GM23338 (cell line): ENCODE results near the gene PPP2R2D. TPM values are rescaled to one million over a fixed set of nuclear protein-coding genes. Genes with fewer than 3 reads are reported as not detected.

ENCODE experiments used
- ATAC-seq: fragments of 200-7000 bp; cut with Tn5 transposase; 3 replicates; pipeline ENCODE4 v1.9.1; 2020
- DNase-seq: peaks from one replicate; pipeline ENCODE4 v3.0.0-alpha.2; 2015; ENCODE audit warnings: low spot score
- H2AFZ ChIP-seq: fragments of 200-600 bp; sonication (generic); 2 replicates; pipeline ENCODE4 v1.8.0; 2016; ENCODE audit warnings: antibody characterized with exemption, mild to moderate bottlenecking, moderate library complexity
- H3F3A ChIP-seq: fragments of 200-600 bp; sonication (generic); replicated peaks from 2 replicates; pipeline ENCODE4 v1.8.0; 2017; ENCODE audit warnings: antibody characterized with exemption, mixed run types, low read depth
- H3K27ac ChIP-seq: fragments of 200-600 bp; sonication (generic); 2 replicates; pipeline ENCODE4 v1.6.1; 2016; ENCODE audit warnings: low read depth
- H3K27me3 ChIP-seq: fragments of 200-600 bp; sonication (generic); 2 replicates; pipeline ENCODE4 v1.8.0; 2016; ENCODE audit warnings: mild to moderate bottlenecking, mixed run types, moderate library complexity; ENCODE audit not compliant: insufficient read depth
- H3K36me3 ChIP-seq: fragments of 200-600 bp; sonication (generic); 2 replicates; pipeline ENCODE4 v1.8.0; 2016; ENCODE audit warnings: mild to moderate bottlenecking; ENCODE audit not compliant: insufficient read depth
- H3K4me1 ChIP-seq: fragments of 200-600 bp; sonication (generic); 2 replicates; pipeline ENCODE4 v1.8.0; 2016; ENCODE audit warnings: mild to moderate bottlenecking, moderate library complexity; ENCODE audit not compliant: insufficient read depth
- H3K4me2 ChIP-seq: fragments of 200-600 bp; sonication (generic); 2 replicates; pipeline ENCODE4 v1.7.1; 2017; ENCODE audit warnings: mixed run types
- H3K4me3 ChIP-seq: fragments of 200-600 bp; sonication (generic); 2 replicates; pipeline ENCODE4 v1.6.1; 2016; ENCODE audit warnings: mixed run types
- H3K79me2 ChIP-seq: fragments of 200-600 bp; sonication (generic); replicated peaks from 2 replicates; pipeline ENCODE4 v1.8.0; 2017; ENCODE audit warnings: mild to moderate bottlenecking; ENCODE audit not compliant: insufficient read depth
- H3K9me2 ChIP-seq: fragments of 200-600 bp; sonication (generic); 2 replicates; pipeline ENCODE4 v1.8.0; 2017; ENCODE audit not compliant: insufficient read depth
- H4K20me1 ChIP-seq: fragments of 200-600 bp; sonication (generic); replicated peaks from 2 replicates; pipeline ENCODE4 v1.8.0; 2017; ENCODE audit warnings: mild to moderate bottlenecking; ENCODE audit not compliant: insufficient read depth
- H3K27ac Mint-ChIP-seq: 2 replicates; pipeline ENCODE4 v1.8.0; 2020; ENCODE audit warnings: inconsistent platforms, mild to moderate bottlenecking, moderate library complexity, mixed read lengths
- H3K27me3 Mint-ChIP-seq: 3 replicates; pipeline ENCODE4 v1.8.0; 2022; ENCODE audit warnings: low read depth, mild to moderate bottlenecking, moderate library complexity, mixed read lengths, inconsistent platforms; ENCODE audit not compliant: insufficient read depth, poor library complexity
- H3K36me3 Mint-ChIP-seq: 3 replicates; pipeline ENCODE4 v1.8.0; 2021; ENCODE audit warnings: low read depth, mild to moderate bottlenecking, inconsistent platforms, moderate library complexity, mixed read lengths
- H3K4me1 Mint-ChIP-seq: 3 replicates; pipeline ENCODE4 v1.8.0; 2020; ENCODE audit warnings: mild to moderate bottlenecking, inconsistent platforms, mixed read lengths
- H3K4me3 Mint-ChIP-seq: 3 replicates; pipeline ENCODE4 v1.8.0; 2021; ENCODE audit warnings: moderate library complexity, mild to moderate bottlenecking, inconsistent platforms, mixed read lengths
- H3K9me3 Mint-ChIP-seq: 3 replicates; pipeline ENCODE4 v1.8.0; 2020; ENCODE audit warnings: moderate library complexity, mild to moderate bottlenecking, inconsistent platforms, mixed read lengths
- CREB1 ChIP-seq: fragments of 250-450 bp; sonication (Bioruptor Pico); IDR thresholded peaks from 2 replicates; pipeline ENCODE4 v1.5.0; 2020; ENCODE audit warnings: low read depth, mild to moderate bottlenecking, moderate library complexity
- EZH2 ChIP-seq: fragments of 200-600 bp; sonication (generic); IDR thresholded peaks from one replicate; pipeline ENCODE4 v1.8.0; 2017; ENCODE audit warnings: antibody characterized with exemption, mild to moderate bottlenecking, low read depth; ENCODE audit not compliant: unreplicated experiment
- EZH2phosphoT487 ChIP-seq: fragments of 200-600 bp; sonication (generic); IDR thresholded peaks from one replicate; pipeline ENCODE4 v1.8.1; 2018; ENCODE audit warnings: antibody characterized with exemption; ENCODE audit not compliant: unreplicated experiment
- JUNB ChIP-seq: IDR thresholded peaks from one replicate; pipeline ENCODE4 v1.6.1; 2016; ENCODE audit warnings: antibody characterized with exemption; ENCODE audit not compliant: unreplicated experiment
- NANOG ChIP-seq: IDR thresholded peaks from 2 replicates; pipeline ENCODE4 v1.6.1; 2016; ENCODE audit warnings: antibody characterized with exemption, borderline replicate concordance
- POLR2AphosphoS5 ChIP-seq: IDR thresholded peaks from 2 replicates; pipeline ENCODE4 v1.6.1; 2016; ENCODE audit warnings: antibody characterized with exemption, low read depth
- ZNF114 ChIP-seq: fragments of 250-450 bp; sonication (Bioruptor Pico); IDR thresholded peaks from 2 replicates; pipeline ENCODE4 v1.5.0; 2020; ENCODE audit warnings: mild to moderate bottlenecking, moderate library complexity
- ZNF331 ChIP-seq: fragments of 250-450 bp; sonication (Bioruptor Pico); IDR thresholded peaks from 2 replicates; pipeline ENCODE4 v1.5.0; 2020; ENCODE audit warnings: low read depth, mild to moderate bottlenecking, moderate library complexity
- polyA plus RNA-seq: library from polyadenylated mRNA; unstranded; fragments of >200 nt; fragmentation: Nextera tagmentation; extraction: Ambion mirVana; gene quantifications from 2 replicates; pipeline ENCODE4 v1.2.1, GENCODE V29; 2016
- total RNA-seq: library from RNA; depleted of rRNA; stranded (reverse); fragments of >200 nt; shearing (Covaris generic); gene quantifications from 2 replicates; pipeline ENCODE4 v1.2.3, GENCODE V29; 2014
- TF ChIP-seq, protein P1 (sequence below), 2 experiments: fragments of 200-600 bp in 1 of 2; sonication (generic) in 1 of 2; conservative IDR thresholded peaks; 2 replicates each; pipeline versions ENCODE4 v1.5.1 to v1.6.1; 2016 to 2017; ENCODE audit warnings: antibody characterized with exemption in 2 of 2, low read depth in 2 of 2, mild to moderate bottlenecking in 2 of 2, moderate library complexity in 1 of 2
- TF ChIP-seq, protein P2 (sequence below): IDR thresholded peaks from 2 replicates; pipeline ENCODE4 v1.6.1; 2016; ENCODE audit warnings: antibody characterized with exemption
- TF ChIP-seq, protein P3 (sequence below): IDR thresholded peaks from one replicate; pipeline ENCODE4 v1.6.1; 2018; ENCODE audit warnings: antibody characterized with exemption; ENCODE audit not compliant: unreplicated experiment

PPP2R2D gene
- total and polyA plus RNA-seq, 2 experiments from 2014 or later, result 28.8 to 33.7 TPM

DNA sequence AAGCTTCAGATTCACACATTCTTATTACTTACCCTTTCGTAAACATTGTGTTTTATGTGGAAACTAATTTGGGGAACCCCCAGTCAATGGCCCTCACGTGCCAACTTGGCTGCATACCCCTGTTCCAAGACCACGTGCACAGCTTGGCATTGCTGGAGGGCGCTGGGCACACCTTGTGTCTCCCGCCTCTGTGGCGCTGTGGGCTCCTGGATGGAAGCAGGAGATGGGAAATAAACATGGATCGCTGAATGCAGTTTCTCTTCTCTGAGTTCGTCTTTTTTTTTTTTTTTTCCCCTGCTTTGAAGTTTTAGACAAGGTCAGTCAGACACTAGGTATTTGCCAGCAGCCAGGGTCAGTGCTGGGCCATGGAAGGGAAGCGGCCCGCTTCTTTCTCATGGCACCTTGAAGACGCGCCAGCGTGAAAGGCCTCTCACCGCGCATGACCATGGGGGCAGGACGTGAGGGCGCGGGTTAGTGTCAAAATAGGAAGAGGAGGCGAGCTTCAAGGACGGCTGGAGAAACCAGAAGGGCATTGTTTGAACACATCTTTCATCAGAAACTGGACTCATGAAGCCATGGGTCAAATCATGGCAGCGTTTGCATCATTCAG is 53.7 kb downstream of the PPP2R2D start (continued):
- TF ChIP-seq, protein P1, sequence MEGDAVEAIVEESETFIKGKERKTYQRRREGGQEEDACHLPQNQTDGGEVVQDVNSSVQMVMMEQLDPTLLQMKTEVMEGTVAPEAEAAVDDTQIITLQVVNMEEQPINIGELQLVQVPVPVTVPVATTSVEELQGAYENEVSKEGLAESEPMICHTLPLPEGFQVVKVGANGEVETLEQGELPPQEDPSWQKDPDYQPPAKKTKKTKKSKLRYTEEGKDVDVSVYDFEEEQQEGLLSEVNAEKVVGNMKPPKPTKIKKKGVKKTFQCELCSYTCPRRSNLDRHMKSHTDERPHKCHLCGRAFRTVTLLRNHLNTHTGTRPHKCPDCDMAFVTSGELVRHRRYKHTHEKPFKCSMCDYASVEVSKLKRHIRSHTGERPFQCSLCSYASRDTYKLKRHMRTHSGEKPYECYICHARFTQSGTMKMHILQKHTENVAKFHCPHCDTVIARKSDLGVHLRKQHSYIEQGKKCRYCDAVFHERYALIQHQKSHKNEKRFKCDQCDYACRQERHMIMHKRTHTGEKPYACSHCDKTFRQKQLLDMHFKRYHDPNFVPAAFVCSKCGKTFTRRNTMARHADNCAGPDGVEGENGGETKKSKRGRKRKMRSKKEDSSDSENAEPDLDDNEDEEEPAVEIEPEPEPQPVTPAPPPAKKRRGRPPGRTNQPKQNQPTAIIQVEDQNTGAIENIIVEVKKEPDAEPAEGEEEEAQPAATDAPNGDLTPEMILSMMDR (conservative IDR thresholded peaks at IDR 0.05; ENCODE audit: low read depth in 2 of 2), result no peak
- TF ChIP-seq EZH2phosphoT487, result no peak
- no peak for TF ChIP-seq POLR2AphosphoS5

DNA sequence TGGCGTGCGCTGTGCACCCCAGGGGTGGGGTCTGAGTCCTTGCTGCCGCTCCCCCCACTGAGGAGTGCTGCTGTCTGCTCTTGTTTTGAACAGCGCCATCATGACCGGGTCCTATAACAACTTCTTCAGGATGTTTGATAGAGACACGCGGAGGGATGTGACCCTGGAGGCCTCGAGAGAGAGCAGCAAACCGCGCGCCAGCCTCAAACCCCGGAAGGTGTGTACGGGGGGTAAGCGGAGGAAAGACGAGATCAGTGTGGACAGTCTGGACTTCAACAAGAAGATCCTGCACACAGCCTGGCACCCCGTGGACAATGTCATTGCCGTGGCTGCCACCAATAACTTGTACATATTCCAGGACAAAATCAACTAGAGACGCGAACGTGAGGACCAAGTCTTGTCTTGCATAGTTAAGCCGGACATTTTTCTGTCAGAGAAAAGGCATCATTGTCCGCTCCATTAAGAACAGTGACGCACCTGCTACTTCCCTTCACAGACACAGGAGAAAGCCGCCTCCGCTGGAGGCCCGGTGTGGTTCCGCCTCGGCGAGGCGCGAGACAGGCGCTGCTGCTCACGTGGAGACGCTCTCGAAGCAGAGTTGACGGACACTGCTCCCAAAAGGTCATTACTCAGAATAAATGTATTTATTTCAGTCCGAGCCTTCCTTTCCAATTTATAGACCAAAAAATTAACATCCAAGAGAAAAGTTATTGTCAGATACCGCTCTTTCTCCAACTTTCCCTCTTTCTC is 55.0 kb downstream of the PPP2R2D start:
- Histone ChIP-seq H3K79me2 (peaks cover 2% of the 10 kb centered on the region; the same call in 1 of the 2 replicates), H3K4me1 (no peaks in the 10 kb centered on the region), H3K4me3 (no peak overlapping the region), H3F3A (no peaks in the 10 kb centered on the region), H3K36me3 (peaks cover 19% of the 10 kb centered on the region), H2AFZ (no peak overlapping the region), H4K20me1 (no peaks in the 10 kb centered on the region; the same call in 1 of the 2 replicates), H3K27me3 (no peaks in the 10 kb centered on the region), H3K4me2 (no peak overlapping the region), H3K9me2 (no peaks in the 10 kb centered on the region), H3K27ac (no peak overlapping the region)
- Mint-ChIP-seq H3K9me3 (peaks cover 16% of the 10 kb centered on the region), H3K27ac (no peak overlapping the region), H3K36me3 (peaks cover 90% of the 10 kb centered on the region), H3K4me3 (no peak overlapping the region), H3K27me3 (peaks cover 22% of the 10 kb centered on the region), H3K4me1 (0 out of 3 replicates have a peak, but pooled peaks cover 2% of the 10 kb centered on the region)
- ATAC-seq (no peak), DNase-seq (no peak)
- TF ChIP-seq EZH2 (no peak), ZNF114 (no peak), CREB1 (no peak), ZNF331 (CRISPR knock-in tag) (no peak), JUNB (no peak), EZH2phosphoT487 (no peak), POLR2AphosphoS5 (no peak), NANOG (no peak)
- TF ChIP-seq, protein P1 (conservative IDR thresholded peaks at IDR 0.05; ENCODE audit: low read depth in 2 of 2), result no peak
- TF ChIP-seq, protein P2, sequence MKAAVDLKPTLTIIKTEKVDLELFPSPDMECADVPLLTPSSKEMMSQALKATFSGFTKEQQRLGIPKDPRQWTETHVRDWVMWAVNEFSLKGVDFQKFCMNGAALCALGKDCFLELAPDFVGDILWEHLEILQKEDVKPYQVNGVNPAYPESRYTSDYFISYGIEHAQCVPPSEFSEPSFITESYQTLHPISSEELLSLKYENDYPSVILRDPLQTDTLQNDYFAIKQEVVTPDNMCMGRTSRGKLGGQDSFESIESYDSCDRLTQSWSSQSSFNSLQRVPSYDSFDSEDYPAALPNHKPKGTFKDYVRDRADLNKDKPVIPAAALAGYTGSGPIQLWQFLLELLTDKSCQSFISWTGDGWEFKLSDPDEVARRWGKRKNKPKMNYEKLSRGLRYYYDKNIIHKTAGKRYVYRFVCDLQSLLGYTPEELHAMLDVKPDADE, result no peak
- TF ChIP-seq, protein P3, sequence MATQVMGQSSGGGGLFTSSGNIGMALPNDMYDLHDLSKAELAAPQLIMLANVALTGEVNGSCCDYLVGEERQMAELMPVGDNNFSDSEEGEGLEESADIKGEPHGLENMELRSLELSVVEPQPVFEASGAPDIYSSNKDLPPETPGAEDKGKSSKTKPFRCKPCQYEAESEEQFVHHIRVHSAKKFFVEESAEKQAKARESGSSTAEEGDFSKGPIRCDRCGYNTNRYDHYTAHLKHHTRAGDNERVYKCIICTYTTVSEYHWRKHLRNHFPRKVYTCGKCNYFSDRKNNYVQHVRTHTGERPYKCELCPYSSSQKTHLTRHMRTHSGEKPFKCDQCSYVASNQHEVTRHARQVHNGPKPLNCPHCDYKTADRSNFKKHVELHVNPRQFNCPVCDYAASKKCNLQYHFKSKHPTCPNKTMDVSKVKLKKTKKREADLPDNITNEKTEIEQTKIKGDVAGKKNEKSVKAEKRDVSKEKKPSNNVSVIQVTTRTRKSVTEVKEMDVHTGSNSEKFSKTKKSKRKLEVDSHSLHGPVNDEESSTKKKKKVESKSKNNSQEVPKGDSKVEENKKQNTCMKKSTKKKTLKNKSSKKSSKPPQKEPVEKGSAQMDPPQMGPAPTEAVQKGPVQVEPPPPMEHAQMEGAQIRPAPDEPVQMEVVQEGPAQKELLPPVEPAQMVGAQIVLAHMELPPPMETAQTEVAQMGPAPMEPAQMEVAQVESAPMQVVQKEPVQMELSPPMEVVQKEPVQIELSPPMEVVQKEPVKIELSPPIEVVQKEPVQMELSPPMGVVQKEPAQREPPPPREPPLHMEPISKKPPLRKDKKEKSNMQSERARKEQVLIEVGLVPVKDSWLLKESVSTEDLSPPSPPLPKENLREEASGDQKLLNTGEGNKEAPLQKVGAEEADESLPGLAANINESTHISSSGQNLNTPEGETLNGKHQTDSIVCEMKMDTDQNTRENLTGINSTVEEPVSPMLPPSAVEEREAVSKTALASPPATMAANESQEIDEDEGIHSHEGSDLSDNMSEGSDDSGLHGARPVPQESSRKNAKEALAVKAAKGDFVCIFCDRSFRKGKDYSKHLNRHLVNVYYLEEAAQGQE, result no peak
